NCI-H2171 (cell line): Measurements from ENCODE around the gene CLCA1.
A peak's percentile ranks its signal among the peaks of the same experiment; 100 is the strongest.

Experiments
- DNase-seq: peaks from one replicate; lab custom pipeline; 2025; lab: John Stamatoyannopoulos, UW

CLCA1 gene

GRCh38 chr1:86468501-86468977, at the start of gene CLCA1:
CLCA1 (plus strand) TSS chr1:86468927; CDS start chr1:86468972, 45 bp downstream.
- DNase-seq = peak; percentile 48

GRCh38 chr1:86419277-86419903, 49.3 kb upstream of the CLCA1 start:
- peak; percentile 10 for DNase-seq

- DNase-seq = no peak
Measured at GRCh38 chr1:86421601-86422280, 47.0 kb upstream of the CLCA1 start.

GRCh38 chr1:86423473-86423872, 45.3 kb upstream of the CLCA1 start:
- DNase-seq = no peak

- DNase-seq = no peak
Measured at GRCh38 chr1:86423873-86424272, 44.9 kb upstream of the CLCA1 start, which contains the start of gene CLCA2. CLCA2 (plus strand) TSS chr1:86424171; CDS start chr1:86424248, 77 bp downstream.

GRCh38 chr1:86429122-86429725, 39.5 kb upstream of the CLCA1 start:
- DNase-seq = no peak

GRCh38 chr1:86429835-86430234, 38.9 kb upstream of the CLCA1 start:
- no peak for DNase-seq

GRCh38 chr1:86430376-86430775, 38.4 kb upstream of the CLCA1 start:
- DNase-seq = no peak

GRCh38 chr1:86434059-86434458, 34.7 kb upstream of the CLCA1 start:
- DNase-seq = no peak

- no peak for DNase-seq
Measured at GRCh38 chr1:86435327-86435726, 33.4 kb upstream of the CLCA1 start.

GRCh38 chr1:86436041-86436440, 32.7 kb upstream of the CLCA1 start:
- DNase-seq = peak; percentile 34

- DNase-seq = no peak
Measured at GRCh38 chr1:86441581-86441980, 27.1 kb upstream of the CLCA1 start.

GRCh38 chr1:86441997-86442396, 26.7 kb upstream of the CLCA1 start:
- no peak for DNase-seq

GRCh38 chr1:86445919-86446318, 22.8 kb upstream of the CLCA1 start:
- DNase-seq = no peak

GRCh38 chr1:86447198-86447790, 21.4 kb upstream of the CLCA1 start:
- no peak for DNase-seq

GRCh38 chr1:86448670-86449069, 20.1 kb upstream of the CLCA1 start:
- no peak for DNase-seq

GRCh38 chr1:86449103-86449502, 19.6 kb upstream of the CLCA1 start:
- DNase-seq = no peak

- DNase-seq = no peak
Measured at GRCh38 chr1:86450847-86451246, 17.9 kb upstream of the CLCA1 start.

GRCh38 chr1:86453664-86454063, 15.1 kb upstream of the CLCA1 start:
- DNase-seq = no peak

GRCh38 chr1:86455073-86455472, 13.7 kb upstream of the CLCA1 start:
- no peak for DNase-seq

GRCh38 chr1:86460998-86461397, 7.7 kb upstream of the CLCA1 start:
- no peak for DNase-seq

- DNase-seq = no peak
Measured at GRCh38 chr1:86461482-86461881, 7.2 kb upstream of the CLCA1 start.

- DNase-seq = no peak
Measured at GRCh38 chr1:86464819-86465218, 3.9 kb upstream of the CLCA1 start.
